ENCODE results near the gene TMEM87B.
A peak's percentile ranks its signal among the peaks of the same experiment; 100 is the strongest.
"Not testable (repeated sequence)": the region's sequence is repeated elsewhere in the genome, so short reads cannot be mapped to it uniquely, and the experiment has no call there.

Gene TMEM87B

DNA sequence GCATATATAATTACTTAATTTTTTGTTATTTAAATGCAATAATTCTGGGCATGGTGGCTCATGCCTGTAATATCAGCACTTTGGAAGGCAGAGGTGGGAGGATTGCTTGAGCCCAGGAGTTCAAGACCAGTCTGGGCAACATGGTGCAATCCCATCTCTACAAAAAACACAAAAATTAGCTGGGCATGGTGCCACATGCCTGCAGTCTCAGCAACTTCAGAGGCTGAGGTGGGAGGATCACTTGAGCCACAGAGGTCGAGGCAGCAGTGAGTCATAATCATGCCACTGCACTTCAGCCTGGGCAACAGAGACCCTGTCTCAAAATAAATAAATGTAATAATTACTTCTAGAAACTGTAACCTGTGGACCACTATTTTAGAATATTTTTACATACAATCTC is 21.5 kb upstream of the TMEM87B start:
- DNase-seq (ENCODE audit: low spot score), result no peak

DNA sequence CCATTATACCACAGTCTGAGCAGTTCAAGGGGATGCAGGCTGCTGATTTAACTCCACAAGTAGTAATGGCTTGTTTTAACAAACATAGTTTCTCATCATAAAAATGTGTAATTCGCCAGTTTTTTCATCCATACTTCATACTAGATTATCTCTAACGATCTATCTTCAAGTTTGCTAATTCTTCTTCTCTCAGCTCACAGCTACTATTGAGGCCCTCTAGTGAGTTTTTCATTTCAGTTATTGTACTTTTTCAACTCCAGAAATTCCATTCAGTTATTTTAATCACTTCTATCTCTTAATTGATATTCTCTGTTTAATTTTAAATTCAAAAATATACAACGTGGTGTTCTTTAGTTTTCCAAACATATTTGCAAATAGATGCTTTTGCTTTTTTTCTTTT is 20.1 kb upstream of the TMEM87B start:
- no peak for DNase-seq (ENCODE audit: low spot score)

DNA sequence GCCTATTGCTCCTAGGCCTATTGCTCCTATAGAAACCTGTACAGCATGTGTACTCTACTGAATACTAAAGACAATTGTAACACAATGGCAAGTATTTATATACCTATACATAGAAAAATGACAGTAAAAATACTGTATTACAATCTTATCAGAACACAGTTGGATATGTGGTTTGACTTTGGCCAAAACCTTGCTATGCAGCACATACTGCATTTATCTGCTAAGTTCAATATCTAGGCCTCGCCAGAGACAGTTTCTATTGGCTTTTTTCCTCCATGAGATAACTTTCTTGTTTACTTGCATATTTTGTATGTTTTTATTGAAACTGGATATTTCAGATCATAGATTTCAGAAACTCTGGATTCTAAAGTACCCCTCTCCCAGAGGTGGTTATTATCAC is 19.3 kb upstream of the TMEM87B start:
- DNase-seq (ENCODE audit: low spot score), result no peak

DNA sequence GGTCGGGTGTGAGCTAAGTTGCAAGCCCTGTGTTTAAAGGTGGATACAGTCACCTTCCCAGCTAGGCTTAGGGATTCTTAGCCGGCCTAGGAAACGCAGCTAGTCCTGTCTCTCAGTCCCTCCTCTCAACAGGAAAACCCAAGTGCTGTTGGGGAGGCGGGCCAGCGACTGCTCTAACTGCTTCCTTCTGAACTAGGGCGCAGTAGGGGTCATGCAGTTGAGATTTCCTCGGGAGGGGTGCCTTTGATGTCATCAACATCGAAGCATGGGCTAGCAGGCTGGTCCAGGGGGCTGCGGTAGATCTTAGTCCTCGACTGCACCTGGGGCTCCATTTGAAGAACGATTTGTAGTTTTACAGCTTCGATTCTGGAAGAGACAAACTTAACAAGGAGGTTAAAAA is 15.5 kb upstream of the TMEM87B start:
- DNase-seq (ENCODE audit: low spot score), result not testable (repeated sequence)

DNA sequence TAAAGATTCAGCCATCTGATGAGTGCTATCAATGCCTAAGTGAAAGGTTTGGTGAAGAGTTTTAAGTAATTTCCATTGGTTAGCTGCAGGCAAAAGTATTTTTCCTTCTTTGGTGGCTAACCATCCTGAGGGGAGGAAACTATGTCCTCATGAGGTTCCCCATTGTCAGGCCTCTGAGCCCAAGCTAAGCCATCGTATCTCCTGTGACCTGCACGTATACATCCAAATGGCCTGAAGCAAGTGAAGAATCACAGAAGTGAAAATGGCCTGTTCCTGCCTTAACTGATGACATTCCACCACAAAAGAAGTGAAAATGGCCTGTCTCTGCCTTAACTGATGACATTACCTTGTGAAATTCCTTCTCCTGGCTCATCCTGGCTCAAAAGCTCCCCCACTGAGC is 15.0 kb upstream of the TMEM87B start:
- DNase-seq (ENCODE audit: low spot score), result not testable (repeated sequence)

DNA sequence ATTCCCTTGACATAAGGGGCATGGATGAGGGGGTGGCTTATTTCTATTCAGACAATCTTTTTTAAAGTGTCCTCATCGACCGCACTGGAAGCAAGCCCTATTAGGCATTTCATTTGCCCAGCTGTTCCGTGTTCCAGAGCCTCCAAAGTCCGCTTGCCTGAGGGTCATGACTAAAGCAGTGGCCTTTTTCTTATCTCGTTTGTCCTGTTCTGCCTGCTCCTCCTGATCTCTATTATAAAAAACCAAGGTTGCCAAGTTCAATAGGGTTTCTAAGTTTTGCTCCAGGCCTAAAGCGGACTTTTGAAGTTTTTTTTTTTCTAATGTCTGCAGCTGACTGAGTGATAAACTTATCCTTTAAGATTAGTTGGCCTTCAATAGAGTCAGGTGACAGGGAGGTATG is 13.6 kb upstream of the TMEM87B start:
- DNase-seq (ENCODE audit: low spot score), result not testable (repeated sequence)

DNA sequence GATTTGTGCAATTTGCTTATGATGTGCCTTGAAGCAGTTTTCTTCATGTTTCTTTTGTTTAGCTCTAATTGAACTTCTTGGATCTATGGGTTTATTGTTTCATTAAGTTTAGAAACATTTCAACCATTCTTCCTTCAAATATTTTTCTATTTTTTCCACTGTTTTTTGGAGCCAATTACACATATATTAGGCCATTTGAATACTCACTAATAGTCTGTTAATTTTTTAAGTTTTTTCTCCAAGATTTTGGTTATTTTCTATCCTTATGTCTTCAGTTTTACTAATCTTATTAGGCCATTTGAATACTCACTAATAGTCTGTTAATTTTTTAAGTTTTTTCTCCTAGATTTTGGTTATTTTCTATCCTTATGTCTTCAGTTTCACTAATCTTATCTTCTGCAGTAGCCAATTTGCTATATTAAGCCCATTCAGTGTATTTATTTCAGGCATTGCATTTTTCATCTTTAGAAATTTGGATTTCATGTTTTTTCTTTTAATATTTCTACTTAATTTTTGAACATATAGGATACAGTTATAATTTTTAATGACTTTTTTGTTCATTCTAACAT is 9.5 kb upstream of the TMEM87B start:
- no peak for DNase-seq (ENCODE audit: low spot score)

DNA sequence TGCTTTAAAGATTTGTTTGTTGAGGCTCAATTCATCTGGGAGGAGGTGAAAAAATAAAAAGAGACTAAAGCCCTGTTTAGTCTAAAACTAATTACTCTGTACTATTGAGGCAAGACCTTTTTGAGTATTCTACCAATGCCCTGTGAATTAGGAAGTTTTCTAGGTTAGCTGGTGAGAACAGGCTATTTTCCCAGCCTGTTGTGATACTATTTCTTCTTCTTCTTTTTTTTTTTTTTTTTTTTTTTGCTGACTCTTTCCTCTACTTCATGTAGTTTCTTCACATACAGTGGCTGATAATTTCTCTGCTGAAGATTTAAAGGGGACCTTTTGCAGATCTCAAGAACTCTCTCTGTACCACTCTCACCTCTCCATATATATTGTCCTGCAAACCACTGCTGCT is 8.8 kb upstream of the TMEM87B start:
- no peak for DNase-seq (ENCODE audit: low spot score)

DNA sequence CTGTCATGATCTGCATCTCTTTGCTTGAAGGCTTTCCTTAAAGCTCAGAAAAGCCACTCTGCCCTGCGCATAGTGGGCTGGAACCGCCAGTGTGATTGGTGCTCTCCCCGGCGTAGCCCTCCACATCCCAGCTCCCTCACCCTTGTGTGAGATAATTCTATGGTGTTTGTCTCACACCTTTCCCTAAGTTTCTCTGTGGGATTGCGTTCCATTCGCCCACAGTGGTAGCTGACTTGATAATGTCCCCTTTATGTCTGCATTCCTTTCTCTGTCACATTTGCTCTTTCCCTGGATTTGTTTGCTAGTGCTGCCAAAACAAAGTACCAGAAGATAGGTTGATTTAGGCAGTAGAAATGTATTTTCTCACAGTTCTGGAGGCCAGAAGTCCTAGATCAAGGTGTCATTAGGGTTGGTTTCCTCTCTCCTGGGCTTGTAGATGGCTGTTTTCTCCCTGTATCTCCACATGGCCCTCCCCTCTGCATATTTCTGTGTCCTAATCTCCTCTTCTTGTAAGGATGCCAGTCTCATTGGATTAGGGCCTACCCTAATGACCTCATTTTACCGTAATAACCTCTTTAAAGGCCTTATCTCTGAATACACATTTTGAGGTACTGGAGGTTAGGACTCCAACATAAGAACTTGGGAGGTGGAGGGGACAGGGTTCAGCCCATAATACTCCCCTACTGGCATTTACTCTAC is 7.4 kb upstream of the TMEM87B start:
- no peak for DNase-seq (ENCODE audit: low spot score)

DNA sequence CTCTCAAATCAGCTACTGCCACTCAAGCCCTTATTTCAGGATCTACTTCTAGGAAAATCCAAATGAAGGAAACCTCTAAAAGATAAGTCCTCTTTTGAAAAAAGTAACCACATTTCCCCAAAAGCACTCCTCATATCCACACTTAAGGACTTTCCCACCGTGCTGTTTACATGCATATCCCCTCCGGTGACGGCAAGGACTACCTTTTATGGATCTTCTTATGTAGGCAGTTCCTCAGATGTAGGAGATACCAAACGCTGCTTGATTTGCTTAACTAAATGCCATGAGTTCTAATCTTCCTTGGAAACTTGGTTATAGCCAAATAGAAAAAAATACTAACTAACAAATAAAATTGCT is 6.9 kb upstream of the TMEM87B start:
- no peak for DNase-seq (ENCODE audit: low spot score)

DNA sequence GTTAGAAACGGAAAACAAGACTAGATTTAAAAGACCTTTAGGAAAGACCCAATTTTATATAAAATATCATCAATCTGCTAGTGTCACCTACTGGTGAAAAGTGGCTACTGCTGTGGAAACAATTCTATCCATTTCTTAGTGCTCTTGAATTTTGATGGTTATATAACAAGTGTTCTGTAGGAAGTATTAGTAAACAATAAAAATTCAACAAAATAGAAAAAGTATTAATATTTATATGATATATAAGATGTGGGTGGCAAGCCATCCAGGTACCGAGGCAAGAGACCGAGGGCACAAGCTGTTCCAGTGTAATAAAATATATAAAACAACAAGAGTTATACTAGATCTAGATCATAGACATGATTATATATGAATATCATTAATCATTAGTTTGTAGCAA is 6.2 kb upstream of the TMEM87B start:
- no peak for DNase-seq (ENCODE audit: low spot score)

DNA sequence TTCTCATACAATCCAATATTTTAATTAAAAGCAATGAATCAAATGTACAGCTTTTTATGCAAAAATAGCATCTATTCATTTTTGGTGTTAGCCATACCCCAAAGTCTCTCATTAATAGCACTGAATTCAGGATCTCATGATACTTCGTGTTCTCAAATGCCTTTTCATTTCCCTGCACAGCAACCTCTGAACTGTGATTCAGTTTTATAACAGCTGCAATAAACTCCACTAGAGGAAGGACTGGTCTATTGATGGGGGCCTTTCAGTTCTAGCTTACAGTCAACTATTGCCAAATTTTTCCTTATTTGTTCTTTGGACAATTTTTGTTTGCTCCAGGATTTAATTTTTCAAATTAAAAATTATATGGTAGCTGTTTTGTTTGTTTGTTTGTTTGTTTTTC is 4.8 kb upstream of the TMEM87B start:
- no peak for DNase-seq (ENCODE audit: low spot score)

DNA sequence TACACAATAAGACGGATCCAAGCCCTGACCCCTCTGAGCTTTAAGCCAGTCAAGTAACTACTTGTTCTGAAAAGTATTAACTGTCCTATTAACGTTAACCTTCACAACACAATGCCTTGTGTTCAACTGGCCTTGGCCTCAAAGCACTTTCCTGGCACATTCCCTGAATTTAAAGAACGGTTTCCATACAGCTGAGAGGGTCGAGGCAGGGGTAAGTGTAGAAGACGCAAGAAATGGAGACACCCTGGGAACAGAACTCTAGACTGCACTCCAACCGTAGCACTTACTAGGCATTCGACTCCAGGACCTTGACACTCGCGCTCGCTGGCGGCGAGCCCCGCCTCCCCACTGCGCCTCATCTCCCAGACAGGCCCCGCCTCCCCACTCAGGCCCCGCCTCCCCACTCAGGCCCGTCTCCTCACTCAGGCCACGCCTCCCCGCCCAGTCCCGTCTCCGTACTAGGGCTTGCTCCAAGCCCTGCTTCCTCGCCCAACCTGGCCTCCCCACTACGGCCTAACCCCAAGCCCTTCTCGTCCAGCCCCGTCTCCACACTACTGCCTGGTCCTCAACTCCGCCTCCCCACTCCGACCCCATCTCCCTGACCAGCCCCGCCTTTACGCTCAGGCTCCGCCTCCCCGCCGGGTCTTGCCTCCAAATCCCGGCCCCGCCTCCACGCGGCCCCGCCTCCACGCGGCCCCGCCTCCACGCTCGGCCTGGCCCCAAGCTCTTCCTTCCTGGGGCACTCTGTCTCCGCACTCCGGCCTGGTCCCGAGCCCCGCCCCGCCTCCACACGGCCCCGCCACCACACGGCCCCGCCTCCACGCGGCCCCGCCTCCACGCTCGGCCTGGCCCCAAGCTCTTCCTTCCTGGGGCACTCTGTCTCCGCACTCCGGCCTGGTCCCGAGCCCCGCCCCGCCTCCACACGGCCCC is 887 bp upstream of the TMEM87B start:
- peak; percentile 97 for DNase-seq (ENCODE audit: low spot score)

DNA sequence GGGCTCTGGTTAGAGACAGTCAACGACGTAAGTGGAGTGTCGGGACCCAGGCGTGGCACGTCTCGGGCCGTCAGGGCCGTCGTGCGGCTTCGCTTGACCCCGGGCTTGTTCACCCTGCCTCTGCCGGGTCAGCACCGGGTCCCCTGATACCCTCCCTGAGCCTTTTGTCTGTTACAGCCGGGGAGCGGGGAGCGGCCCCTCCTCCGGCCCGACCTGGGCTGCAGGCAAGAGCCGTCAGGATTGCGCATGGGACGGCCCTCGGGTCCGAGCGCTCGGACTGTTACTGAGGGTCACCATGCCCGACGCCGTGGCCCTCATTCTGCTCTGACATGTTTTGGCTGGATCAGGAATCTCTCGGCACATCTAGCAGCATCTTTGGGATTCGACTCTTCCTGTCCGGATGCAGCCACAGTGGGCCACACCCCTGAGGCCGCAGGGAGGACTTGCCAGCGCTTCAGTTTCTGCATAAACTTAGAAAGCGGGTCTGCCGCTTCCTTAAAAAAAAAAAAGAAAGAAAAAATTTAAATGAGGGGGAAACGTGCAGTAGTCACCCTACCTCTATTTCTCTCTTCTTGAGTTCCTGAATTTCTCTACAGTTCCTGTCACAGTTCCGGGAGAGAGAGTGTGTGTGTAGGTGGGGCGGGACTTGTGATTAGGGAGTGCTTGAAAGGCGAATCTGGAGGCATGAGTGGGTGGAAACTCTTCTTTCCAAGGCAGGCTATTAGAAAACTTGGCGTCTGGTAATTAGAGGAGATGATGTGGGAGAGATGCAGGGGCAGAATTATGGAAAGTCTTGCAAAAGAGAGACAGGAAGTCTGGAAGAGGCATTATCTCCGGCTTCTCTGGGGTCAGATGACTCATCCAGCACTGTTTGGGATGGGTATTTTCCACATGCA is 909 bp downstream of the TMEM87B start:
- DNase-seq (ENCODE audit: low spot score), result no peak

DNA sequence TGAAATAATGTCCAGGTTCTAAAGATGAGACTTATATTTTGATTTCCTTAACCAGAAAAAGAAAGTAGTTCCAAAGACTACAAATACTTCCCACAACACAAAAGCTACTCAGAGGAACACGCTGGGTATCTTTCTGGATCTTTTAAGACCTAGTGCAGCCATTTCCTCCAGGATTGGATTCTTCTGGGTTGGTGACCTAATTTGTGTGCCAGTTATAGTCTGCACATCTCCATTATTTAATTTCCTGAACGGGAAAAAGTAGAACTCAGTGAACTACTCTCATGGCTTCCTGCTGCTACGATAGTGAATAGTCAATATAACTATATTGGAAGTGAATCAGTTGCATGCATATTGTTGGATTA is 1.5 kb downstream of the TMEM87B start:
- no peak for DNase-seq (ENCODE audit: low spot score)

DNA sequence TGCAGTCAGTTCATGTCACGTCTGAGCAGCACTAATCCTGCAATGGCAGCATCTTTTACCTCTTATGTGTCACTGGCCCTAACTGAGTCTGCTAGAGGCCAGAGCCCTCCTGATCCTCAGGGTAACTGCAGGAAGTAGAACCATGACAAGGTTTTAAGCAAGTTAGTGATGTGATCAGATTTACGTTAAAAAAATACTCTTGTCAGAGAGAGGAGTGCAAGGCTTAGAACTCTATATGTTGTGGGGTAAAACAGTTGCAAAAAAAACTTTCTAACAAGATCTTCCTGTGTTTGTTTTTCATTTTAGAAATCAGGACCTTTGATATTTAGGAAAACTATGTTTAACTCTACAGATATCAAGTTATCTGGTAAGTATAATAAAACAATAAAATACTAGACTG is 4.6 kb downstream of the TMEM87B start:
- no peak for DNase-seq (ENCODE audit: low spot score)

DNA sequence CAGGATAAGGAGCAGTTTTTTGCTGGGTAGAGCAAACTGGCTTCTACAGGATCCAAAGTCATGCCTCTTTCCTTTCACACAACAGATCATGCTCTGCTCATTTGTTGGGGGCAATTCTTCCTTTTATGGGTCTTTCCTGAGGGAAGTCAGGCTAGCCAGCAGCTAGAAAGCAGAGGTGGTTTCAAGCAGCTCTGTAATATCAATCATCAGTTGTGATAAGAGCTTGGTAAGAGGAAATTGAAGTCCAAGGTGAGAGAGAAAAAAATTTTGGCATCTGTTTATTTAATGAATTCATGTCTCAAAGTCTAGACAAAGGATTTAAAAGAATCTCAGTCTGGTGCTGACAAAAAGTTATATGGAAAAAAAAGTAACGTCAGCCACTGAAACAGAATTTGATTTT is 6.2 kb downstream of the TMEM87B start:
- no peak for DNase-seq (ENCODE audit: low spot score)

DNA sequence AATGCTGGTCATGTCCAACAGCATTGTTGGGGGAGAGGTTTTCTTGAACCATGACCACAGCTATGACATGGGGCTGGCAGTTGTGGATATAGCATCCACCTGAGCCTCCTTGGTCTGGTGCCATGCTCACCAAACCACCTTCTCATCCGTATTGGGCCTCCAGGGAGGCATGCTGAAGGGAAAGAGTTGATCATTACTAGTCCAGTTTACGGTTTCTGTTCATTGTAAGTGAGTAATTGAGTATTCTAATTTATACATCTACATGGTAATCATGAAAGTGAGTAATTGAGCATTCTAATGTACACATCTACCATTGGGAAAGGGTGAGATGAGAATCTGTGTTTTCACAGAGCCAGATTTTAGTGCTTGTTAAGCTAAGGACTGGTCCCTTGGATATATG is 6.8 kb downstream of the TMEM87B start:
- DNase-seq (ENCODE audit: low spot score), result no peak

DNA sequence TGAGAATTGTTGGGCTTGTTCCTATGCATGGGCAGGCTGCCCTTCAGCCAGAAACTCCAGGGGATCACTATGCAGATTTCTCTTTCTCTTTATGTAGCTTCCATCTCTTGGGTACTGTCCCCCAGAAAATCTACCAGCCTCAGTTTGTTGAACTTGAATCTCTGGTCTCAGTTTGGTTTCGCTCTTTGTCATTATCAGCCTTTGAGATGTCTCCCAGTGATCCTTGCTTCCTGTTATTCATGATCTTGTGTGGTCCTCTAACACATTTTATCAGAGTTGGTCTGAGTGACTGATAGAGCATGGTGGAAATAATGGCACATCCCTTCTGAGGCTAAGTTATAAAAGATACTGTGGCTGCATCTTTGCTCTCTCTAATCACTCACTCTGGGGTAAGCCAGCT is 7.8 kb downstream of the TMEM87B start:
- no peak for DNase-seq (ENCODE audit: low spot score)

DNA sequence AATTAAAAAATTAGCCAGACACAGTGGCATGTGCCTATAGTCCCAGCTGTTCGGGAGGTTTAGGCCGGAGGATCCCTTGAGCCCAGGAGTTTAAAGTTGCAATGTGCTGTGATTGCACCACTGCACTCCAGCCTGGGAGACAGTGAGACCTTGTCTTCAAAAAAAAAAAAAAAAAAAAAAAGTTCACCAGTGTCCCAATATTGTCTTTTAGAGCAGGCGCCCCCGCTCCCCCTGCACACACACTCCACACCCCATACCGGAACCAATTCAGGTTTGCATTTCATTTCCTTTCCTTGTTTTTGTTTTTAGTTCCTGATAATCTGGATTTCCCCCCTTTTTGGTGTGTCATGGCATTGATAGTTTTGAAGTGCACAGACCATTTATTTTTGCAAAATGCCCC is 10.4 kb downstream of the TMEM87B start:
- no peak for DNase-seq (ENCODE audit: low spot score)

DNA sequence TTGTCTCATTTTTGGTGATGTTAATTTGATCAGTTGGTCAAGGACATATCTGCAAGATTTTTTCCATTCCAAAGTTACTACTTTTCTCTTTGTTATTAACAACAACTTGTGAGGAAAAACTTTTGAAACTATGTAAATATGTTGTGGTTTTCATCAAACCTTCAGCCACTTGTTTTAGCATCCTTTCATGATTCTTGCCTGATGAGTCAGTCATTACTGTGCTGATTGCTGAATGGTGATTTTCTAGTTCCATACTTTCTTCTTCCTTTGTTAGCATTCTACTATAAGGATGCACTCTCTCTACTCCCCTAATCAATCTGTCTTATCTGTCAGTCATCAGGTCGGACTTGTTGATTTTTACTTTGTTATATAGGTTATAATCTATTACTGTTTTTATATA is 10.9 kb downstream of the TMEM87B start:
- no peak for DNase-seq (ENCODE audit: low spot score)

DNA sequence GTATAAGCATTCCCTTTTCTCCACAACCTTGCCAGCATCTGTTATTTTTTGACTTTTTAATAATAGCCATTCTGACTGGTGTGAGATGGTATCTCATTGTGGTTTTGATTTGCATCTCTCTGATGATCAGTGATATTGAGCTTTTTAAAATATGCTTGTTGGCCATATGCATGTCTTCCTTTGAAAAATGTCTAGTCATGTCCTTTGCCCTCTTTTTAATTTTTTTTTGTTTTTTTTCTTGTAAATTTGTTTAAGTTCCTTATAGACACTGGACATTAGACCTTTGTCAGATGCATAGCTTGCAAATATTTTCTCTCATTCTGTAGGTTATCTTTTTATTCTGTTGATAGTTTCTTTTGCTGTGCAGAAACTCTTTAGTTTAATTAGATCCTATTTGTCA is 14.7 kb downstream of the TMEM87B start:
- DNase-seq (ENCODE audit: low spot score), result not testable (repeated sequence)

Measured in ecto neural progenitor cell (in vitro differentiated cells).